ENCODE results near the gene CEP152.
"Not testable (repeated sequence)": the region's sequence is repeated elsewhere in the genome, so short reads cannot be mapped to it uniquely, and the experiment has no call there.

Gene CEP152

DNA sequence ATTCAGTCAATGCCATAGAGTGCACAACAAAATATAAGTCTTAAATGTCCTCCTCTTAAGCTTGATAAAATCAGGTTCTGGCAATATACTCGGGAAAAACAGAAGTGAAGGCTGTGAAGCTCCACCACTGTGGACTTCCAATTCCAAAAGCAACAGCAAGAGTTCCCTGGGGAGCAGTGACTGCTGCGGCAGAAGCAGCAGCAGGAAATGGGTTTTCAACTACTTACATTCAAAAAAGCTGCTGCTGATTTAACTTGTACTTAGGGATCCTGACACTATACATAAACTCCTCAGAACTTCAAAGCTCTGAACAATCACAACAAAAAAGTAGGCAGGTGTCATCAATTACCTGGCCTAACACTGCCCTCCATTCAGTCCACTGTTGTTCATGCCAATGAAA lies 4.7 kb downstream of the CEP152 start:
- DNase-seq = no peak

DNA sequence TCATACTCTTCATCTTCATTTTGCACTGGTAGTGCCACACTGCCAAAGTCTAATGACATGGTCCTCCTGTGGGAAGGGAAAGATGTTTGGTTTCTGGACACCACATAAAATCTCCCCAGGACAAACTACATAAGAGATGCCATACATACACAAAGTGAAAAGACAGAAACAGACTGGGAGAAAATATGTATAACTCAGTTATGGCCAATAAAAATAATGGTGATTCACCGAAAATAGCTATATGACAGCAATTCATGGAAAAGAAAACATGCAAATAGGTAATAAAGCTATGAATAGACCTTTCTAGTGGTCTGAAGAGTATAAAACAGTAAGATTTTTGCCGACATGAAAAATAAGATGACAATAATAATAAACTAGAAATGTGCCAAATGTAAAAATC lies 5.3 kb downstream of the CEP152 start:
- no peak for DNase-seq

DNA sequence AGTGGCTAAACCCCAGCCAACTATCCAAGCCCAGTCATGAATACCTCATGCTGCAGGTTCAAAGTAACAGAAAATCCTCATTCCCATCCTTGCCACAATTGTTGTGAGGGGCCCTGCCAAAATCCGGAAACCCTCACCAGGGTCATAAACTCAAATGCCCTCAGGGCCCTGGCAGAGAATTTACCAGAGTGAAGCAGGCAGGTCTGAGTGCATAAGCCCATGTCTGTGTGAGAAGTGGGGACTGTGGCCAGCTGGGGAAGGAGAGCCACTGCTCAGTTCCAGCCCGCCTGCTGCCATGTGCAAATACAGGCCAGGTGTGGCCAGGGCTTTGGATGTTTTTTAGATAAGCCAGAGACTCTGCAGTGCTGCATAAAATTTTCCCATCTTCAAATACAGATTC lies 7.0 kb downstream of the CEP152 start:
- DNase-seq = no peak

DNA sequence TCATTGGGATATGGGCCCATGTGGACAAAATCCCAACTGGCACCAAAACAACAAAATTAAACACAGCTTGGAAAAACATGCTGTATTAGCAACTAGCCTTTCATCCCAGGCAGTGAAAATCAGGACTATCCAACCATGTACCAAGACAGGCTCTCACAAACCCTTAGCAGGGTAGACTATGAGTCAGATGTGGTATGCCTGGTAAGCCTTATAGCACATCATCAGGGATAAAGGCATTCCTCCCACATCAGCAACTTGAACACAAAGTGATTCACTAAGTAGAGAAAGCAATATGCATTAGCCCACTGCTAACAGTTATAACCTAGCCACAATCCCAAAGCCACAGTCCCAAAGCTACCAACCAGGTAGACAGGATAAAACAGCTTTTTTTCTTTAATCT lies 8.0 kb downstream of the CEP152 start:
- no peak for DNase-seq

DNA sequence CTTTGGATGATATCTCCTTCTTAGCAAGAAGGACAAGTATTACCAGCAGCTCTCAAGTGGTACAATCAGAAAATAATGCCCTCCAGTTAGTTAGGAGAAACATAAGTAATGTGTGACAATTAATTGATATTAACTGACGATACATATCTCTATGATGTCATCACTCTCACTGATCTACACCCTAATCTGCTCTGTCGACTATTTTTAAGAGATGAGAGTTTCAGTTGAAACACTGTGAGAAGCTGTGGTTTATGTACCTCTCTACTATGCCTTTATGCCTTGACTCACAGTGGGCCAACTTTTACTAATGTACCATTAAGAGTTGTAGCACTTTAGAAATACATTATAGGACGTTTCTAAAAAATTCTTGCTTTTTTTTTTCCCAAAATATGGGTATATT lies 8.6 kb downstream of the CEP152 start:
- no peak for DNase-seq

DNA sequence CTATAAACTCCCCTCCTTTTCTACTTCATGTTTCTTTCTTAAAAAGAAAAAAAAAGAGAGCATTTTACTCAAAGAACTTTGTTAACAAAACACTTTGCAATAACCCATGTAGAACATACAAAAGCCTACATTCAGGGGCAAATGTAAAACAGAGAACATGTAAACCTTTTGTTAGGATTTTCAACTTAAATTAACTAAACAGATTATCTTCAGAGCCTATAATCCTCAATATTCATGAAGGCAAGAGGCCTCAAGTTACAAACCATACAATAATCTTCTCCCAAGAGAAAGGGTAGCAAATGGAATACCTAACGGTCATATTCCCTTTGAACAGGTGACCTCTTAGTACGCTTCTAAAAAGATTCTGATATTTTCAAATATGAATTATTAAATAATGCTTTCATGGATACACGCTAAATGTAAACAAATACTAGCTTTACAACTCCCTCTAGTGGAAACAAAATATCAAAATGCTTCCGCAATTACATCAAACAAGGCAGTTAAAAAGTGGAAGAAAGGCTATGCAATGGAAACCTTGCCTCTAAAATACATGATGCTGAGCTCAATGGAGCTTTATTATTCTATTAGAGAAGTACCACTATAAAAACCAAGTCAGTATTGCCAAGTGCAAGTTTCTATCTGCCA lies 9.9 kb downstream of the CEP152 start:
- DNase-seq = no peak

DNA sequence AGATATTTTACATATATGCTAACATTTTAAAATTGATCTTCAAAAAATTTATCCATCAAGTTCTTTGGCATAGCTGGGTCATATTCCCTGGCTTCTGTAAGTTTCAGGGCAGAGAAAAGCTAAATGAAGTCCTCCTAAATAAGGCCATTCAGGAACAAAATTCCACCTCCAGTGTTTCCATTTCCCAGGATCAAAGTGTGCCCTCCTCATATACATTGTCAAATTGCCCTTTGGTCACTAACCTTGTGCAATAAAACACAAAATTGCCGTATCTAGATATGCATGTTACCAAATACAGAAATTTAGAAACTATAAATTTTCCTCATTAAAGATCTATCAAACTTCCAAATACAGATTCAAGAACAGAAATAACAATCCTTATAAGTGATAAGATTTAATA lies 10.6 kb downstream of the CEP152 start:
- no peak for DNase-seq

DNA sequence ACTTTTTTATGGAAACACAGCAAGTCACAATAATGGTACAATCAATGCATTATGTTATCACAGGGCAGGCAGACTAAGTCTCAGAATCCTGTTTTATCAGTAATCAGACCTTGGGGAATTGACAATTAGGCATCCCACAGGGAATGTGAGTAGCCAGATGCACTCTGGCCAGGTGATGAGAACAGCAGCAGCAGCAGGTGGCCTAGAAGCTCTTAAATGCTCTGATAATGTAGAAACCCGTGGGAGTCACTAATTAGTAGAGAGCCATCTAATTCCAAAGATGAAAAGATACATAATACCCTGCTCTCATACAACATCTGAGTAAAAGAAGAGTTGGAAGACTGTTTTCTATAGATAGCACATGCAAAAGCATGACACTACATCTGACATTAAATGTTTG lies 12.6 kb downstream of the CEP152 start:
- DNase-seq = no peak

DNA sequence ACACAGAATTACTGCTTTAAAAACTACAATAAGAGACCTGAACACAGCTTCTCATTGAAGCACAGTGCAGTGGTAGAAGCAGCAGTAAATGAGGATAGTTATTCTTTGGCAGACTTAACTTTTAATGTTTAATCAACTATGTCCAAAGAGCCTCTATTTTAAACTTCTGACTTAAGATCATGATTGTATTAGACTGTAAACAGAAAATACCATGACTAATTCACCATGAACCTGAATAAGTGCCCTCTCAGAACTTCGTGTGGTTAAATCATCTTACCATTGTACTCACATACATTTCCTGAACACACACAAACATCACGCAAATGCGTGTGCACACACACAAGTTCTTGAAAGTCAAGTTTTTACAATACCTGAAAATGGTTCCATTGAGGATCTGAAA lies 13.9 kb downstream of the CEP152 start:
- DNase-seq = no peak

DNA sequence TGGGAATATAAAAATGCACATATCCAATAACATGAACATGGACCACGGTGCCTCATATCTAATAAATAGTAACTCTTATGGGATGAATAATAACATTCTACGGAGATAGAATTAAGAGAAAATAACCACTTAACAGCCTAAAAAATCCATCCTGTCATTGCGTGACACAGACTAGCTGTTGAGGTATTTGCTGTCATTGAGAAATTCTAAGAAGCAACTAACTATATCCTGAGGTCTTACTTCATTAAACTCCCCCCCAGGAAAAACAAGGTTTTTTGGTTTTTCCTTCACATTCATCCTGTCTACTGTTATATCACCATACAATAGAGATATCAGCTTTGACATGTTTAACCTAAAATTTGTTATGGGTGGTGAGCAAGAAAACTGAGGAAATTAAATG lies 14.3 kb downstream of the CEP152 start:
- no peak for DNase-seq

DNA sequence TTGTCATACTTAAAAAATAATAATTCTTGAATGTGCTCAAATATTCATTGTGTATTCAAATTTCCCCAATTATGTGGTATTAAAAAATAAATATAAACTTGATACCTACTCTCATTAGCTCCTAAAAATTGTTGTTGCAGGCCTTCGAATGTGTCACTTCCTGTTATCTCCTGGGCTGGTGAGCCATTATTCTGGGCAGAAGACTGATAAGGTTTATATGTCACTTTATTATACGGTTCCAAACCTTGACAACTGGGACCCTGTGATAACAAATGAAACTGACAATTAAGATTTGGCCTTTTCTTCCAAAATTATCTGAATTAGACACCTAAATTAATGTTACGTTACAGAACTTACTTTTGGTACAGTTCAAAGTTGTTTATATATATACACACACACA lies 15.0 kb downstream of the CEP152 start:
- no peak for DNase-seq

DNA sequence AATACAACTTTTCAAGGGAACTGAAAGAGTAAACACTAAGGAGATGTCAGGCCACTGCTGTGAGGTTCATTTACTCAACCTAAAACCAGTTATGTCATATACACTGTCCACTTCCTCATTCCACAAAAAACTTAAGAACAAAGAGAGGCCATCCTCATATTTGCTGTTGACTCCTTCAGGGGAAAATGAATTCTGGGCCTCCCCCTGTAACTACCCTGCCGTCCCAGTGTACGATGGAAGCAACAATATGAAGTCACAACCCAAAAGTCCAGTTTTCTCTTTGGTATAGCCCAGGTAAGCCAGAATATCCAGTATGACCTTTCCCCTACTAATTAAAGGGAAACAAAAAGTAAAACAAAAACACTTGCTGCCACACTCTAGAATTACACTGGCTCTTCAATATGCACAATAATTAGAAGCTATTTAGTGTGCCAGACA lies 16.2 kb downstream of the CEP152 start:
- no peak for DNase-seq

DNA sequence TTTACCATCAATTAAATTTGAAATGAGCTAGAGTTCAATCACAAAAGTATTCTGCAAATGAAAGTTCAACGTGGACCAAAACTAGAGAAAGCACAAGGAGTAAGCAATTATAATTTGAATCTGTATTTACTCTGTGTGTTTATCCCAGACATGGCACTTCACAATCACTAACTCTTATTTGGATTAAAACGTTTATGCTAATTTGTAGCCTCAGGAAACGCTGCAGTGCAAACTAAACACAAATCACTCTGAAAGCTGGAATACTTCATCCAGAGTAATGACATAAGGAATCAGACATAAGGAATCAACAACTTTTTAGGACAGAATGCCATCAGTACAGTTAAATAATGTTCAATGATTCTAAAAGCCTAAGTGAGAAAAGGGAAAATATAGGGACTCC lies 18.5 kb downstream of the CEP152 start:
- DNase-seq = no peak

DNA sequence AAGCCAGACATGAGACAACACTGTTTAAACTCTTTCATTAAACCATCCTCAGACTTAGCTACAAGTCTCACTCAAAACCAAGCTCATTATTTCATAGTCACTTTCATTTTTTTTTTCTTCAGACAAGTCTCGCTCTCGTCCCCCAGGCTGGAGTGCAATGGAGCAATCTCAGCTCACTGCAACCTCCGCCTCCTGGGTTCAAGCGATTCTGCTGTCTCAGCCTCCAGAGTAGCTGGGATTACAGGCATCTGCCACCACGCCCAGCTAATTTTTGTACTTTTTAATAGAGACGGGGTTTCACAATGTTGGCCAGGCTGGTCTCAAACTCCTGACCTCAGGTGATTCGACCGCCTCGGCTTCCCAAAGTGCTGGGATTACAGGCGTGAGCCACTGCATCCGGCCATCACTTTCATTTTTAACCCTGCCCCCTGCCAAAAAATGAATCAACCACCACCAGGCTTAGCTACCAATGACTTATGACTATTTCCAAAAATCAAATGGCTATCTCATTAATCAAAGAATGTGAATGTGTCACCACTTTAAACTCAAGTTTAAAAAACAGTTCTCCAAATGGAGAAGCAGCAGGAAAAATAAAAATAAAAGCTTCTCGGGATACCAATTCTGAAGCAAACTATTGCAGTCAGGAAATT lies 20.3 kb downstream of the CEP152 start:
- DNase-seq = not testable (repeated sequence)

DNA sequence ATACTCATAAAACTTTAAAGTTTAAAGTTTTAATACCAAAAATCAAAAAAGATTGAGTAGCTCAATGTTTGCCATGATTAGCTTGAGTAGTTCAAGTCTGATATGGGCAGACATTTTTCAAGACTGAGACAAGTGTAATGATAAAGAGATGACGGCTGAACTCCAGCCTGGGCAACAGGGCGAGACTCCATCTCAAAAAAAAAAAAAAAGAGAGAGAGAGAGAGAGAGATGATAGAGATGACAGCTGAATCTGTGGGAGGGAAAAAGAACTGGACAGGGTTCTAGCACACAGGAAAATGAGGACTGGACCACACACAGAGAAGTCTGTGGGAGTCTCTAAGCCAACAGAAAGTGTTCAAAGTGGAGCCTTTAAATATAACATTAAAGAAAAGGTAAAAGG lies 25.2 kb downstream of the CEP152 start:
- DNase-seq = no peak

DNA sequence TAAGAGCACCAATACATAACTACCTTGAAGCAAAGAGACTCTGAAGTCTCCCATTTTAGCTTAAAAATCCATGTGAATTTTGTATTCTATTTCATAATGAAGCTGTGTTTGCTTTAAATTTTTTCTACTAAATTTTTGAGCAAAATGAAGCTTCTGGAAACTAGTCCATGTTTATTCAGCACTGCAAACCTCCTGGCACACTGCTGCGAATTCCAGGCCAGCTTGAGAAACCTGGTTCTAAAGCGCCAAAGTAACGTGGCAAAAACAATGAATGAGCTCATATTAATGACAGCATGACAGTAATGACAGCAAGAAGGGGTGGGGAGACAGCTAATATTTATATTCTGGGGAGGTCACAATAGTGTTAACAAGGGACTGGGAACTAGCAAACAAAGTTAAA lies 25.7 kb downstream of the CEP152 start:
- DNase-seq = no peak

DNA sequence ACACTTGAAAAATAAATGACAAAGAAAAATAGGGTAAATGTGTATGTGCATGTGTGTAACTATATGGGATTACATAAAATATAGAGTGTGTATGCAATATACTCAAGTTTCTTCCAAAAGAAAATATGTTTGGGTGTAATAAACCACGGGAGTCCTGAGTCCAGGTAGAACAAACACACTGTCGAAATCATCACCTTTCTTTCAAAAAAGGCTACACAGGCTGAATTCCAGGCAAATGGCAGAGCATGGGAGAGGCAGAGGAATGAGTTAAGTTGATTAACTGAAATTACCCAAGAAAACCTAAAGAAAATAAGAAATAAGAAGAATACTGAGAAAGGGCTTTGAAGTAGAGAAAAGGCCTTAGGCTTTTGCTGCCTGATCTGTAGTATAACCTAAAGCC lies 26.1 kb downstream of the CEP152 start:
- no peak for DNase-seq

DNA sequence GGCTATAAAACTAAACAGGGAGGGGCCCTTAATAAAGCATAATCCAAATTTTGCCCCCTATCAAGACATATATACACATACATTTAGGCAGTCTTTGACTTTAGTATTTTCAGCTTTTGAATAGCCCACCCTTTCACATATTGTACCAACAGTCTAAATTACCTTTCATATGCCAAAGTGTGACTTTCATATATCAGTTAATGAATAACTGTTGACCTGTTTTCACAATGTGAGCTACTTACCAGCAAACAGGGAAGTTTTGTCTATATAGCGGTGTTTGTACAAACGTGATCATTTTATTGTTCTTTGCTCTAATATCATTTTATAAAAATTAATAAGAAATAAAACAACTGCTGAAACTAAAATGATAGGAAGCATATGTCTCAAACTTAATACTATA lies 28.0 kb downstream of the CEP152 start:
- DNase-seq = no peak

DNA sequence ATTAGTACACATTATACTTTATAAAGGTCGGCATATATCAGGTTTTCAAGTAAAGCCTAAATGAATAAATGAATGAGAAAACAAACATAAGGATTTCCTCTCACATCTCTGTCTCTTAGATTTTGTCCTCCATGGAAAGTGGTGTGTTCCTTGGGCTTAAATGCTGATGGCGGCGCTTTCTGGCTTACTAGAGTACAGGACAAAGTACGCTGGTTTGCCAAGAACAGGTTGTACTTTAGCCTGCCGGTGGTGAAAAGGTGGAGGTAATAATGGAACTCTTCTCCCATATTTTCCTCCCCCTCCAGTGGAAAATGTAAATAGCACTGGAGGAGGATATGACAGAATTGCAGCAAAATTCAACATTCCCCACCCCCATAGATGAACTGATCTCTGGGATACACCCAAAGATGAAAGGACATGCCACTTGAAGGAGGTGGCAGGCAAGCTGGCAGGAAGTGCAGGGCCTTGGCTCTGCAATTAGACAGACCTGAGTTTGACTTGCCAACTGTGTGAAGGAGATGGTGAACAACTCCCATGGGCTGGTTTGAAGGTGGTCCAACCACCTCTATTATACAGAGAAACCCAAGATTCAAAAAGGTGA lies 29.3 kb downstream of the CEP152 start:
- DNase-seq = no peak

DNA sequence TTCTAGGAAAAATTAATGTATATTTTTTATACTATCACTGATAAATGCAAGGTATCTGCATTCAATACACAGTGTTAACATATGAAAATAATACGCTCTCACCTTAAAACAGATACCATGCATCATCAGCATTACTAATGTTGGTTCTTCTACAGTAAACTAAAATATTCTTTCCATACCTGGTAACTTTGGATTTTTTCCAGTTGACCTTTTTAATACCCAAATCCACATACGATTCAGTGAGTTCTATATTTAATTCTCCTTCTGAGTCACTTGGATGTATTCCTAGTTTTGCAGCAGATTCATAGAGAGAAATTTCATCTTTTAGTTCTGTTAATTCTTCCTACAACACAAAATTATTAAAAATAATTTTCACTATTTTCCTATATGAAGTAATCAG lies 29.9 kb downstream of the CEP152 start:
- DNase-seq = no peak

DNA sequence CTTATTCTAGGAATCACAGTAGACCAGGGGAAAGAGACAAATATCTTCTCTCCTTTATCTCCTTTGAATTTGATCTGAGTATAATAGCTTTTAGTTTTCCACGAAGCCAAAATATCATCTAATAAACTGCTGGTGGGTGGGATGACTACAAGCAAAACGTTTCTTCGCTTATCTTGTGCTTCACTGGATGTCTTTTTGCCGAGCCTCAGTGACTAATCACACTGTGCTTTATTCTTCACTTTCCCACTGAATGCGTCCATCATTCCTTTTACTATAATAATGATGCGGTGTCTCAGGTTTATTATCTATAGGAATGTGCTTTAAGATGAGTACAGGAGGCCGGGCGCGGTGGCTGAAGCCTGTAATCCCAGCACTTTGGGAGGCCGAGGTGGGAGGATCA lies 32.5 kb downstream of the CEP152 start:
- no peak for DNase-seq

DNA sequence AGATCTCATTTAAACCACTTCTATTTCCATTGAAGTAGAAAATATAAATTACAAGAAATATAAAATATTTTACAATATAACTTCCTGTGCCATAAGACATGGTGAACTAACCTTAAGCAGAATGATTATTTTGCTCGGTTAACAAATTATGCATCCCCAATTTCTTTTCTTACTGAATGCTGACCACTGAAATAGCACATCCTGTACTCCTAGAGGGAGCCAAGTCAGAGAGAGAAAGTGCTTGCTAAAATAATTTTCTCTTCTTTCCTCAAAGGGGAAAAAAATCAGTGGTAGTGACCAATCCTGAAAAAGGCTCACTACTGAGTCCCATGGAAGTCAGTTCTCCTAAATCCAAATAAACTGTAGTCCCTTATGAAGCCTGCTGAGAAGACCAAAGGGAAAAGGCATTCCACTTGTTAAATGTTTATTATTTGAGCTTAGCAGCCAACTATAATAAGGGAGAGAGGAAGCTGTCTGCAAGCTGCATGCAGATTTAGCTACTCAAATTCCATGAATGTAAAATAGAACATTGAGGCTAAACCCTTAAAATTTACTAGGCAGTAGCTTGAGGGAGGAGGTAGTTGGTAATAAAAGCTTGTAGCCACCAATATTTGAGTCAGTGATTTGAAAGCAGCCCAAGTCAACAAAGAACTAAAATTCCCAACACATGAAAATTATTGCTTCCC lies 33.1 kb downstream of the CEP152 start:
- no peak for DNase-seq

DNA sequence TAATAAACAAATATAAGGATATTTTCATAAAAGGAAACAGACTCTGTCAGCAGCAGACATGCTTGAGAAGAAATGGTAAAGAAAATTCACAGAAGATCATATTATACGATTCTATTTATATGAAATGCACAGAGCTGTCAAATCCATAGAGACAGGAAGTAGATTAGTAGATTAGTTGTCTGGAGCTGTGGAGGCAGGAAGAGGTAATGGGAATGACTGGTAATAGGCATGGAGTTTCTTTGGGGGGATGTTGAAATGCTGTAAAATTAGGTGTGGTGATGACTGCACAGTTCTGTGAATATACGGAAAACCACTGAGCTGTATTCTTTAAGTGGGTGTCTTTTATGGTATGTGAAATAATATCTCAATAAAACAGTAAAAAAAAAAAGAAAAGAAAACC lies 35.3 kb downstream of the CEP152 start:
- no peak for DNase-seq

DNA sequence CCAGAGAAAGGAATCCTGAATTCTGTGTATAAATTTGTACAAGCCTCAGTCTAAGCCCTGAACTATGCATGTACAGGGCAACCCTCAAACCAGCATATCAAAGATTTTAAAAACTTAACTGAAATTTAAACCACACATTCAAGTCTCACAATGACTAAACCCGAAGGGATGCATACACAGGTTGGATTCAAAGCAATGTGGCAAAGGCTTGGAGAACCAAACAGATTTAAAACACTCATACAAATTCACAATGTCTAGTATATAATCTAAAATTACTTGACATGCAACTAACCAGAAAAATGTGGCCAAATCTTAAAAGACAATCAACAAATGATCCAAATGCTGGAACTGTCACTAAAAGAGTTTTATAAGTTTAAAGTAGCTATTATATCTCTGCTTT lies 36.4 kb downstream of the CEP152 start:
- no peak for DNase-seq

Measured in NCI-H187 (cell line).